HCT116 (cell line): Measurements from ENCODE around the gene SLC22A2. TPM values are rescaled to one million over a fixed set of nuclear protein-coding genes. Genes with fewer than 3 reads are reported as not detected.

ENCODE experiments used
- ATAC-seq: fragments of 200-7000 bp; cut with Tn5 transposase; 2 replicates; pipeline ENCODE4 v1.9.1; 2020; ENCODE audit warnings: mild to moderate bottlenecking, moderate library complexity
- BruUV-seq: library from RNA; stranded (reverse); fragments of 400-500 nt; replicated peaks from 2 replicates; lab custom pipeline; 2021; lab: Mats Ljungman, UMichigan
- CTCF ChIA-PET: fragments of 300-600 bp; sonication (Branson Sonifier 250); formaldehyde crosslinking; loops from one replicate; lab custom pipeline; 2021; ENCODE audit warnings: antibody characterized with exemption; lab: Charles Lee
- POLR2A ChIA-PET: fragments of 300-600, 350-600 bp; sonication (Branson Sonifier 250); formaldehyde crosslinking; loops from one replicate; lab custom pipeline; 2021; ENCODE audit warnings: antibody characterized with exemption; lab: Charles Lee
- RAD21 ChIA-PET, 2 experiments: fragments of 300-600 bp; sonication (Branson Sonifier 250); formaldehyde crosslinking; loops; one replicate each; lab custom pipeline; 2023; ENCODE audit warnings: low total read pairs in 2 of 2; ENCODE audit not compliant: uncharacterized antibody in 2 of 2, unreplicated experiment in 2 of 2, low non-redundant PET in 1 of 2; lab: Charles Lee
- DNase-seq: peaks from one replicate; pipeline ENCODE4 v3.0.0-alpha.2; 2010; ENCODE audit warnings: low read depth, low spot score
- H2AFZ ChIP-seq: fragments of 200-600 bp; shearing (Covaris generic), sonication (generic); 2 replicates; pipeline ENCODE4 v1.6.1; 2017; ENCODE audit warnings: low read depth, mixed run types, mixed read lengths, antibody characterized with exemption, low read length; ENCODE audit not compliant: poor library complexity, severe bottlenecking
- H3K27ac ChIP-seq: 2 replicates; pipeline ENCODE4 v1.5.1; 2012; ENCODE audit warnings: low read depth, low read length
- H3K27me3 ChIP-seq: fragments of 200-600 bp; sonication (generic); 2 replicates; pipeline ENCODE4 v1.6.1; 2016; ENCODE audit warnings: mixed run types, low read length, mixed read lengths; ENCODE audit not compliant: insufficient read depth
- H3K36me3 ChIP-seq, 2 experiments: fragments of 200-500 bp in 1 of 2; fragments of 200-600 bp in 1 of 2; sonication (Bioruptor generic) in 1 of 2; sonication (generic) in 1 of 2; 2 replicates each; pipeline versions ENCODE4 v1.5.1 to v1.6.1; 2014 to 2016; ENCODE audit warnings: low read length in 2 of 2, inconsistent platforms in 1 of 2, mixed read lengths in 1 of 2, mixed run types in 1 of 2; ENCODE audit not compliant: insufficient read depth in 2 of 2, control insufficient read depth in 1 of 2
- H3K4me1 ChIP-seq, 2 experiments: fragments of 200-600 bp in 1 of 2; sonication (generic) in 1 of 2; 2 replicates each; pipeline versions ENCODE4 v1.5.1 to v1.6.1; 2012 to 2017; ENCODE audit warnings: low read length in 2 of 2, inconsistent platforms in 1 of 2, mild to moderate bottlenecking in 1 of 2, mixed read lengths in 1 of 2, mixed run types in 1 of 2, moderate library complexity in 1 of 2; ENCODE audit not compliant: insufficient read depth in 2 of 2, control insufficient read depth in 1 of 2
- H3K4me2 ChIP-seq: fragments of 200-600 bp; sonication (generic); 2 replicates; pipeline ENCODE4 v1.6.1; 2017; ENCODE audit warnings: mixed run types, low read length, mixed read lengths
- H3K4me3 ChIP-seq, 2 experiments: fragments of 200-600 bp in 1 of 2; sonication (generic) in 1 of 2; replicated peaks in 1 of 2; 2 replicates each; pipeline ENCODE4 v1.5.1; 2011 to 2016; ENCODE audit warnings: low read length in 2 of 2, control low read depth in 1 of 2, low read depth in 1 of 2, mild to moderate bottlenecking in 1 of 2, mixed read lengths in 1 of 2, mixed run types in 1 of 2
- H3K79me2 ChIP-seq: fragments of 200-600 bp; sonication (generic); 2 replicates; pipeline ENCODE4 v1.6.1; 2017; ENCODE audit warnings: mild to moderate bottlenecking, mixed run types, low read length, moderate library complexity, mixed read lengths; ENCODE audit not compliant: insufficient read depth
- H3K9ac ChIP-seq: fragments of 200-600 bp; sonication (generic); 2 replicates; pipeline ENCODE4 v1.6.1; 2016; ENCODE audit warnings: low read length, mixed read lengths
- H3K9me2 ChIP-seq: fragments of 200-600 bp; sonication (generic), shearing (Covaris generic); 2 replicates; pipeline ENCODE4 v1.6.1; 2017; ENCODE audit warnings: mixed run types, mild to moderate bottlenecking, moderate library complexity; ENCODE audit not compliant: insufficient read depth
- H3K9me3 ChIP-seq, 2 experiments: fragments of 200-500 bp in 1 of 2; fragments of 200-600 bp in 1 of 2; sonication (Bioruptor generic) in 1 of 2; sonication (generic) in 1 of 2; 2 replicates each; pipeline ENCODE4 v1.6.1; 2014 to 2017; ENCODE audit warnings: low read length in 2 of 2, mixed read lengths in 2 of 2, inconsistent platforms in 1 of 2, low read depth in 1 of 2, mild to moderate bottlenecking in 1 of 2, mixed run types in 1 of 2, moderate library complexity in 1 of 2; ENCODE audit not compliant: control insufficient read depth in 1 of 2, insufficient read depth in 1 of 2
- H4K20me1 ChIP-seq: fragments of 200-600 bp; sonication (generic), shearing (Covaris generic); 2 replicates; pipeline ENCODE4 v1.6.1; 2017; ENCODE audit warnings: mixed run types, mild to moderate bottlenecking, moderate library complexity; ENCODE audit not compliant: insufficient read depth
- ATF3 ChIP-seq: IDR thresholded peaks from 2 replicates; pipeline ENCODE4 v1.6.1; 2012
- CBX3 ChIP-seq: IDR thresholded peaks from 2 replicates; pipeline ENCODE4 v1.6.1; 2012; ENCODE audit warnings: low read depth
- CEBPB ChIP-seq: IDR thresholded peaks from 2 replicates; pipeline ENCODE4 v1.6.1; 2012; ENCODE audit warnings: low read depth
- EGR1 ChIP-seq: IDR thresholded peaks from 2 replicates; pipeline ENCODE4 v1.6.1; 2012; ENCODE audit warnings: low read depth
- ELF1 ChIP-seq: IDR thresholded peaks from 2 replicates; pipeline ENCODE4 v1.6.1; 2012; ENCODE audit warnings: low read depth, borderline replicate concordance
- EZH2 ChIP-seq: fragments of 200-600 bp; sonication (generic); IDR thresholded peaks from 2 replicates; pipeline ENCODE4 v1.6.1; 2017; ENCODE audit warnings: antibody characterized with exemption, mixed run types
- EZH2phosphoT487 ChIP-seq: fragments of 200-600 bp; IDR thresholded peaks from 2 replicates; pipeline ENCODE4 v1.6.1; 2018; ENCODE audit warnings: antibody characterized with exemption, borderline replicate concordance
- FOSL1 ChIP-seq: IDR thresholded peaks from 2 replicates; pipeline ENCODE4 v1.6.1; 2012; ENCODE audit warnings: low read depth
- JUND ChIP-seq: IDR thresholded peaks from 2 replicates; pipeline ENCODE4 v1.6.1; 2012
- POLR2A ChIP-seq: IDR thresholded peaks from 2 replicates; pipeline ENCODE4 v1.7.0; 2011; ENCODE audit warnings: borderline replicate concordance; ENCODE audit not compliant: insufficient read depth, insufficient read length; ENCODE audit errors: extremely low read depth
- POLR2AphosphoS5 ChIP-seq: IDR thresholded peaks from 2 replicates; pipeline ENCODE4 v1.6.1; 2011; ENCODE audit warnings: mild to moderate bottlenecking, low read depth, low read length, moderate library complexity
- RAD21 ChIP-seq: IDR thresholded peaks from 2 replicates; pipeline ENCODE4 v1.6.1; 2012; ENCODE audit warnings: low read depth, mild to moderate bottlenecking
- SP1 ChIP-seq: IDR thresholded peaks from 2 replicates; pipeline ENCODE4 v1.6.1; 2012; ENCODE audit warnings: low read depth
- TCF7L2 ChIP-seq: IDR thresholded peaks from 2 replicates; pipeline ENCODE4 v1.7.0; 2011; ENCODE audit warnings: borderline replicate concordance, inconsistent platforms; ENCODE audit not compliant: insufficient read depth, insufficient read length; ENCODE audit errors: extremely low read depth
- YY1 ChIP-seq: IDR thresholded peaks from 2 replicates; pipeline ENCODE4 v1.6.1; 2011; ENCODE audit warnings: low read length, low read depth, moderate library complexity, mild to moderate bottlenecking; ENCODE audit not compliant: insufficient replicate concordance; ENCODE audit errors: extremely low read depth
- ZFX ChIP-seq: fragments of 450-650 bp; IDR thresholded peaks from 2 replicates; pipeline ENCODE4 v1.6.1; 2017
- ZNF274 ChIP-seq: fragments of 200-500 bp; sonication (Bioruptor generic); IDR thresholded peaks from 2 replicates; pipeline ENCODE4 v1.6.1; 2014; ENCODE audit warnings: mild to moderate bottlenecking, low read depth, low read length, inconsistent platforms
- intact Hi-C: fragments of 100-400 bp; cut with micrococcal nuclease; formaldehyde crosslinking; loops from 2 replicates; pipeline ENCODE4 v1.10.0; 2022
- total RNA-seq: library from RNA; stranded (reverse); gene quantifications from one replicate; pipeline ENCODE4 v1.2.1, GENCODE V29; 2021; ENCODE audit not compliant: unreplicated experiment
- TF ChIP-seq, protein P1 (sequence below): IDR thresholded peaks from 2 replicates; pipeline ENCODE4 v1.6.1; 2012; ENCODE audit warnings: low read depth
- TF ChIP-seq, protein P2 (sequence below), 3 experiments: fragments of 200-600 bp in 1 of 3; sonication (generic) in 1 of 3; IDR thresholded peaks in 2 of 3; conservative IDR thresholded peaks in 1 of 3; 2 replicates each; pipeline ENCODE4 v1.5.1; 2012 to 2017; ENCODE audit warnings: low read depth in 2 of 3, low read length in 2 of 3, antibody characterized with exemption in 1 of 3, borderline replicate concordance in 1 of 3, control low read depth in 1 of 3, mild to moderate bottlenecking in 1 of 3, mixed read lengths in 1 of 3, mixed run types in 1 of 3, moderate library complexity in 1 of 3; ENCODE audit not compliant: insufficient read depth in 1 of 3
- TF ChIP-seq, protein P3 (sequence below): IDR thresholded peaks from 2 replicates; pipeline ENCODE4 v1.6.1; 2012

SLC22A2 gene
- total RNA-seq, 1 experiment from 2014 or later = not detected

GRCh38 chr6:160197662-160198061 is 61.0 kb downstream of the SLC22A2 start:
- no peak overlapping the region for H3K27ac ChIP-seq
- no peak overlapping the region for H3K4me3 ChIP-seq
- no peaks in the 10 kb centered on the region for H3K4me1 ChIP-seq
- no peak for ATAC-seq
- no peak for DNase-seq
- H3K4me2 ChIP-seq = no peak overlapping the region
- CTCF ChIA-PET = no interaction called here
- POLR2A ChIA-PET = no interaction called here
- BruUV-seq = no TSS peak
- H3K9ac ChIP-seq = no peak overlapping the region
- H3K79me2 ChIP-seq = no peaks in the 10 kb centered on the region
- TF ChIP-seq EGR1 = no peak
- TF ChIP-seq, protein P1, sequence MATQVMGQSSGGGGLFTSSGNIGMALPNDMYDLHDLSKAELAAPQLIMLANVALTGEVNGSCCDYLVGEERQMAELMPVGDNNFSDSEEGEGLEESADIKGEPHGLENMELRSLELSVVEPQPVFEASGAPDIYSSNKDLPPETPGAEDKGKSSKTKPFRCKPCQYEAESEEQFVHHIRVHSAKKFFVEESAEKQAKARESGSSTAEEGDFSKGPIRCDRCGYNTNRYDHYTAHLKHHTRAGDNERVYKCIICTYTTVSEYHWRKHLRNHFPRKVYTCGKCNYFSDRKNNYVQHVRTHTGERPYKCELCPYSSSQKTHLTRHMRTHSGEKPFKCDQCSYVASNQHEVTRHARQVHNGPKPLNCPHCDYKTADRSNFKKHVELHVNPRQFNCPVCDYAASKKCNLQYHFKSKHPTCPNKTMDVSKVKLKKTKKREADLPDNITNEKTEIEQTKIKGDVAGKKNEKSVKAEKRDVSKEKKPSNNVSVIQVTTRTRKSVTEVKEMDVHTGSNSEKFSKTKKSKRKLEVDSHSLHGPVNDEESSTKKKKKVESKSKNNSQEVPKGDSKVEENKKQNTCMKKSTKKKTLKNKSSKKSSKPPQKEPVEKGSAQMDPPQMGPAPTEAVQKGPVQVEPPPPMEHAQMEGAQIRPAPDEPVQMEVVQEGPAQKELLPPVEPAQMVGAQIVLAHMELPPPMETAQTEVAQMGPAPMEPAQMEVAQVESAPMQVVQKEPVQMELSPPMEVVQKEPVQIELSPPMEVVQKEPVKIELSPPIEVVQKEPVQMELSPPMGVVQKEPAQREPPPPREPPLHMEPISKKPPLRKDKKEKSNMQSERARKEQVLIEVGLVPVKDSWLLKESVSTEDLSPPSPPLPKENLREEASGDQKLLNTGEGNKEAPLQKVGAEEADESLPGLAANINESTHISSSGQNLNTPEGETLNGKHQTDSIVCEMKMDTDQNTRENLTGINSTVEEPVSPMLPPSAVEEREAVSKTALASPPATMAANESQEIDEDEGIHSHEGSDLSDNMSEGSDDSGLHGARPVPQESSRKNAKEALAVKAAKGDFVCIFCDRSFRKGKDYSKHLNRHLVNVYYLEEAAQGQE = no peak
- TF ChIP-seq POLR2A = no peak
- TF ChIP-seq, protein P2, sequence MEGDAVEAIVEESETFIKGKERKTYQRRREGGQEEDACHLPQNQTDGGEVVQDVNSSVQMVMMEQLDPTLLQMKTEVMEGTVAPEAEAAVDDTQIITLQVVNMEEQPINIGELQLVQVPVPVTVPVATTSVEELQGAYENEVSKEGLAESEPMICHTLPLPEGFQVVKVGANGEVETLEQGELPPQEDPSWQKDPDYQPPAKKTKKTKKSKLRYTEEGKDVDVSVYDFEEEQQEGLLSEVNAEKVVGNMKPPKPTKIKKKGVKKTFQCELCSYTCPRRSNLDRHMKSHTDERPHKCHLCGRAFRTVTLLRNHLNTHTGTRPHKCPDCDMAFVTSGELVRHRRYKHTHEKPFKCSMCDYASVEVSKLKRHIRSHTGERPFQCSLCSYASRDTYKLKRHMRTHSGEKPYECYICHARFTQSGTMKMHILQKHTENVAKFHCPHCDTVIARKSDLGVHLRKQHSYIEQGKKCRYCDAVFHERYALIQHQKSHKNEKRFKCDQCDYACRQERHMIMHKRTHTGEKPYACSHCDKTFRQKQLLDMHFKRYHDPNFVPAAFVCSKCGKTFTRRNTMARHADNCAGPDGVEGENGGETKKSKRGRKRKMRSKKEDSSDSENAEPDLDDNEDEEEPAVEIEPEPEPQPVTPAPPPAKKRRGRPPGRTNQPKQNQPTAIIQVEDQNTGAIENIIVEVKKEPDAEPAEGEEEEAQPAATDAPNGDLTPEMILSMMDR (IDR thresholded peaks at IDR 0.05 in 2 of 3, conservative IDR thresholded peaks at IDR 0.05 in 1 of 3; ENCODE audit: borderline replicate concordance in 1 of 3, insufficient read depth in 1 of 3, low read depth in 2 of 3, low read length in 2 of 3) = no peak
- no peak for TF ChIP-seq SP1
- no peak for TF ChIP-seq EZH2phosphoT487
- no peak for TF ChIP-seq CBX3
- TF ChIP-seq ZFX = no peak
- no peak for TF ChIP-seq TCF7L2
- no peak for TF ChIP-seq ZNF274
- no peak for TF ChIP-seq JUND
- no peak for TF ChIP-seq FOSL1
- TF ChIP-seq, protein P3, sequence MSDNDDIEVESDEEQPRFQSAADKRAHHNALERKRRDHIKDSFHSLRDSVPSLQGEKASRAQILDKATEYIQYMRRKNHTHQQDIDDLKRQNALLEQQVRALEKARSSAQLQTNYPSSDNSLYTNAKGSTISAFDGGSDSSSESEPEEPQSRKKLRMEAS = no peak
- no peak for TF ChIP-seq POLR2AphosphoS5
- TF ChIP-seq RAD21 = no peak
- TF ChIP-seq ATF3 = no peak
- no peak for TF ChIP-seq YY1
- TF ChIP-seq EZH2 = no peak
- TF ChIP-seq ELF1 = no peak
- TF ChIP-seq CEBPB = no peak
- no peaks in the 10 kb centered on the region for H3K36me3 ChIP-seq
- peaks cover 0 to 7% of the 10 kb centered on the region in 2 experiments; a peak in 1 of 4 replicates for H3K9me3 ChIP-seq
- H2AFZ ChIP-seq = no peak overlapping the region
- intact Hi-C loops = no loop called here
- H3K27me3 ChIP-seq = no peaks in the 10 kb centered on the region
- no peaks in the 10 kb centered on the region for H3K9me2 ChIP-seq
- H4K20me1 ChIP-seq = no peaks in the 10 kb centered on the region
- RAD21 ChIA-PET = no interaction called here
